ENCODE results near the gene ETV5.

Gene ETV5

DNA sequence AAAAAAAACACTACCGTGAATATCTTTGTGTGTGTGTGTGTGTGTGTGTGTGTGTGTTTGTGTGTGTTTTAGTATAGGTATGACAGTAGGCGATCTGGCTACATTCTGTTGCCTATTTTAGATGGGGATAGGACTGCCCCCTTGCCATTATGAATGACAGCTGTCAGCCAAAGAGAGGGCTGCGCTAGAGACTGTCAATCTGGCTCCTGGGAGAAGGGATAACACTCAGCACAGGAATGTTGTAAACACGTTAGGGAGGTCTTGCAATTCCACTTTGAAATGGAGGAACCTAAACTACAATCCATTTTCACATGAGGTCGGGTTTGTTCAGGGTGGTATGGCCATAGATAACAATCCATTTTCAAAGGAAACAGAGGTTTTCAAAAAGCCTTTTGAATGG, 14.1 kb upstream of the ETV5 start:
- no peaks in the 10 kb centered on the region for H3K9me3 ChIP-seq (ENCODE audit: control insufficient read depth, insufficient read depth, low read length)
- H3K4me3 ChIP-seq (ENCODE audit: low read depth, low read length): no peak overlapping the region
- H3K4me1 ChIP-seq (ENCODE audit: control insufficient read depth, insufficient read depth, low read length): peaks cover 30% of the 10 kb centered on the region
- no peak overlapping the region for H3K9ac ChIP-seq (ENCODE audit: low read depth, low read length)
- peaks cover 39% of the 10 kb centered on the region for H3K27me3 ChIP-seq (ENCODE audit: control insufficient read depth, insufficient read depth, low read length)
- H3K27ac ChIP-seq (ENCODE audit: low read depth, low read length): peak overlapping the region; percentile 7
- H3K36me3 ChIP-seq (ENCODE audit: control insufficient read depth, insufficient read depth, low read length): no peaks in the 10 kb centered on the region

- Histone ChIP-seq H3K4me3 (ENCODE audit: low read depth, low read length) (no peak overlapping the region), H3K36me3 (ENCODE audit: control insufficient read depth, insufficient read depth, low read length) (no peaks in the 10 kb centered on the region), H3K9me3 (ENCODE audit: control insufficient read depth, insufficient read depth, low read length) (no peaks in the 10 kb centered on the region), H3K27ac (ENCODE audit: low read depth, low read length) (peak overlapping the region; percentile 37), H3K27me3 (ENCODE audit: control insufficient read depth, insufficient read depth, low read length) (peaks cover 44% of the 10 kb centered on the region), H3K9ac (ENCODE audit: low read depth, low read length) (no peak overlapping the region), H3K4me1 (ENCODE audit: control insufficient read depth, insufficient read depth, low read length) (peaks cover 25% of the 10 kb centered on the region)
These were observed 13.1 kb upstream of the ETV5 start for GRCh38 chr3:186121968-186122367.

DNA sequence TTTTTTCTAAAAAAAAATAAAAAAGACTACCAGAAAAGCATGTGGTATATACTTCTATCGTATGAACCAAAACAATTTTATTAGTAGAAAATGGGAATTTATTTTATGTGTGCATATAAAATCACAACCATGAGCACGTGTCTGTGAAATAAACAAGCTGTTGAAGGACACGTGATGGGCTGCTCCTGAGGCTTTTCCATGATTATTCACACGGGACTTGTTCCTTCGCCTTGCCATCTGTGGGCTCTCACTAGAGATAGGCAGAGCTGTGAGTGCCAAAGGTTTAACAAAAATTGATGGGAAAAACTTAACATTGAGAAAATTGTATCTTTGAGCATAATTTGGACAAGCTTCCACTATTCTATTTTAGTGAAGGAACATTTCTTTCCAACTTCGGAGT, 12.4 kb upstream of the ETV5 start:
- no peak overlapping the region for H3K27ac ChIP-seq (ENCODE audit: low read depth, low read length)
- H3K9ac ChIP-seq (ENCODE audit: low read depth, low read length): no peak overlapping the region
- no peaks in the 10 kb centered on the region for H3K36me3 ChIP-seq (ENCODE audit: control insufficient read depth, insufficient read depth, low read length)
- H3K27me3 ChIP-seq (ENCODE audit: control insufficient read depth, insufficient read depth, low read length): peaks cover 51% of the 10 kb centered on the region
- H3K4me1 ChIP-seq (ENCODE audit: control insufficient read depth, insufficient read depth, low read length): peaks cover 25% of the 10 kb centered on the region
- no peaks in the 10 kb centered on the region for H3K9me3 ChIP-seq (ENCODE audit: control insufficient read depth, insufficient read depth, low read length)
- no peak overlapping the region for H3K4me3 ChIP-seq (ENCODE audit: low read depth, low read length)

- no peak overlapping the region for H3K4me3 ChIP-seq (ENCODE audit: low read depth, low read length)
These were observed 10.6 kb upstream of the ETV5 start for GRCh38 chr3:186119499-186119898.

GRCh38 chr3:186118692-186119091, 9.8 kb upstream of the ETV5 start:
- H3K36me3 ChIP-seq (ENCODE audit: control insufficient read depth, insufficient read depth, low read length): no peaks in the 10 kb centered on the region
- H3K4me3 ChIP-seq (ENCODE audit: low read depth, low read length): no peak overlapping the region
- no peaks in the 10 kb centered on the region for H3K9me3 ChIP-seq (ENCODE audit: control insufficient read depth, insufficient read depth, low read length)
- H3K9ac ChIP-seq (ENCODE audit: low read depth, low read length): no peak overlapping the region
- peaks cover 76% of the 10 kb centered on the region for H3K27me3 ChIP-seq (ENCODE audit: control insufficient read depth, insufficient read depth, low read length)
- peaks cover 25% of the 10 kb centered on the region for H3K4me1 ChIP-seq (ENCODE audit: control insufficient read depth, insufficient read depth, low read length)
- H3K27ac ChIP-seq (ENCODE audit: low read depth, low read length): no peak overlapping the region

More at GRCh38 chr3:186119499-186119898, 10.6 kb upstream of the ETV5 start:
- no peaks in the 10 kb centered on the region for H3K36me3 ChIP-seq (ENCODE audit: control insufficient read depth, insufficient read depth, low read length)
- H3K4me1 ChIP-seq (ENCODE audit: control insufficient read depth, insufficient read depth, low read length): peaks cover 25% of the 10 kb centered on the region
- no peaks in the 10 kb centered on the region for H3K9me3 ChIP-seq (ENCODE audit: control insufficient read depth, insufficient read depth, low read length)
- no peak overlapping the region for H3K9ac ChIP-seq (ENCODE audit: low read depth, low read length)
- H3K27me3 ChIP-seq (ENCODE audit: control insufficient read depth, insufficient read depth, low read length): peaks cover 69% of the 10 kb centered on the region
- H3K27ac ChIP-seq (ENCODE audit: low read depth, low read length): no peak overlapping the region

DNA sequence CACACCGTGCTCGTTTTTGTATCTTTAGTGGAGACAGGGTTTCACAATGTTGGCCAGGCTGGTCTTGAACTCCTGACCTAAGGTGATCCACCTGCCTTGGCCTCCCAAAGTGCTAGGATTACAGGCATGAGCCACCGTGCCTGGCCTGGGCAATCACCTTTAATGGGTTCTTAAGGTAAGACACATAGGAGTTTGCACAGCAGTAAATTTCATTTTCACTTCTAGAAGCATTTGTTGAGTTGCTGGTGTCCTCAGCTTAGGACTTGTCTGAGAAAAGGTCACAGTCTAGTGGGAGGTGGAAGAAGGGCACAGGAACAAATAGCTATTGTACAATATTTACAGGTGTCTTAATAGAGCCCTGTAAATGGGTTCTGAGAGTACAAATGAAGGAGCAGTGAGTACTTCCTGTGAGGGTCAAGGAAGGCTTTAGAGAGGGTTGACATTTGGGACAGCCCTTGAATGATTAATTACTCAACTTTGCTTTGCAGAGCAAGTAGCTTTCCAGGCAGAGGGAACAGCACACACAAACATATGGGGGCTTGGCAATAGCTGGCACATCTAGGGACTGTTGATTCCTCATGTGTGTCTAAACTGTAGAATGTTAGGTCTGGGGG, 8.7 kb upstream of the ETV5 start:
- no peak overlapping the region for H3K9ac ChIP-seq (ENCODE audit: low read depth, low read length)
- peaks cover 17% of the 10 kb centered on the region for H3K4me1 ChIP-seq (ENCODE audit: control insufficient read depth, insufficient read depth, low read length)
- H3K9me3 ChIP-seq (ENCODE audit: control insufficient read depth, insufficient read depth, low read length): no peaks in the 10 kb centered on the region
- no peak overlapping the region for H3K4me3 ChIP-seq (ENCODE audit: low read depth, low read length)
- H3K27ac ChIP-seq (ENCODE audit: low read depth, low read length): no peak overlapping the region
- H3K27me3 ChIP-seq (ENCODE audit: control insufficient read depth, insufficient read depth, low read length): peaks cover 82% of the 10 kb centered on the region
- no peaks in the 10 kb centered on the region for H3K36me3 ChIP-seq (ENCODE audit: control insufficient read depth, insufficient read depth, low read length)

DNA sequence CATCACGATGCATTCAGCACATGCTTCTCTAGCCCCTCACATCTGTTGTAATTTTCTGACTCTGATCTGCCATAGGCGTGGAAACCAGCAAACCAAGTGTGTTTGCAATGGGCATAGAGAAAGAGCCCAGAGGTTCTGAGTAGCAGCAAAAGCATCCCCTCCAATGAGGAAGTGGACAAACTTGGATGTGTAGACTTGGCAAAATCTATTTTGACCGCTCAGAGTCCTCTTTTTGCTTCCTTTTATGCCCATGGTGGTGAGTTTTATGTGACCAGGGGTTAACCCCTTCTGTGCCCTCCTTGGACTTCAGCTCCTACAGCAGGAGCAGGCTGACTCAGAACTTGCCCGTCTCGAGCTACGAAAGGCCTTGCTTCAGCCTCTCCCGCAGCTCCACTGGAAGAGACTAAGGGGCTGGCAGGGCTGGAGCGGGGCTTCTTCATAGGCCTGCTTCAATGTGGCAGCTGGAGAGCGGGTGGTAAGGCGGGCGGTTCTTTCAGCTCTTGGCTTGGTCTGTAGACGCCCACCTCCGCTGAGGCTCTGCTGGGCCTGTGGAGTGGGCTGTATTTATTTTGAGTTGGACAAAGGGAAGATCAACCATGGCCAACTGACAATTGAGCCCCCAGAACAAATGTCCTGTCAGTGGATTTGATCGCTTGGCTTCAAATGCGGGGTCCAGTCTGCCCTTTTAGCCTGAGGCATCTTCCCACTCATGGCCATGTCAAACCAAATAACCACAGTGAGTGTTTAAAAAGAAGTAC, 6.5 kb upstream of the ETV5 start:
- H3K4me3 ChIP-seq (ENCODE audit: low read depth, low read length): no peak overlapping the region
- H3K9ac ChIP-seq (ENCODE audit: low read depth, low read length): no peak overlapping the region
- H3K36me3 ChIP-seq (ENCODE audit: control insufficient read depth, insufficient read depth, low read length): no peaks in the 10 kb centered on the region
- peaks cover 14% of the 10 kb centered on the region for H3K4me1 ChIP-seq (ENCODE audit: control insufficient read depth, insufficient read depth, low read length)
- H3K27me3 ChIP-seq (ENCODE audit: control insufficient read depth, insufficient read depth, low read length): peaks cover 100% of the 10 kb centered on the region
- H3K9me3 ChIP-seq (ENCODE audit: control insufficient read depth, insufficient read depth, low read length): no peaks in the 10 kb centered on the region
- no peak overlapping the region for H3K27ac ChIP-seq (ENCODE audit: low read depth, low read length)

- no peak overlapping the region for H3K4me3 ChIP-seq (ENCODE audit: low read depth, low read length)
- peaks cover 19% of the 10 kb centered on the region; the same call in 1 of the 2 replicates for H3K4me1 ChIP-seq (ENCODE audit: control insufficient read depth, insufficient read depth, low read length)
- no peak overlapping the region for H3K27ac ChIP-seq (ENCODE audit: low read depth, low read length)
- H3K36me3 ChIP-seq (ENCODE audit: control insufficient read depth, insufficient read depth, low read length): no peaks in the 10 kb centered on the region
- no peak overlapping the region for H3K9ac ChIP-seq (ENCODE audit: low read depth, low read length)
- peaks cover 89% of the 10 kb centered on the region for H3K27me3 ChIP-seq (ENCODE audit: control insufficient read depth, insufficient read depth, low read length)
- H3K9me3 ChIP-seq (ENCODE audit: control insufficient read depth, insufficient read depth, low read length): no peaks in the 10 kb centered on the region
These were observed 2.4 kb upstream of the ETV5 start for GRCh38 chr3:186110975-186111974.

GRCh38 chr3:186109897-186110803, 1.3 kb upstream of the ETV5 start:
- Histone ChIP-seq H3K36me3 (ENCODE audit: control insufficient read depth, insufficient read depth, low read length) (no peaks in the 10 kb centered on the region), H3K4me1 (ENCODE audit: control insufficient read depth, insufficient read depth, low read length) (peaks cover 19% of the 10 kb centered on the region; the same call in 1 of the 2 replicates), H3K27ac (ENCODE audit: low read depth, low read length) (peak overlapping the region; percentile 43), H3K9me3 (ENCODE audit: control insufficient read depth, insufficient read depth, low read length) (no peaks in the 10 kb centered on the region), H3K9ac (ENCODE audit: low read depth, low read length) (no peak overlapping the region), H3K27me3 (ENCODE audit: control insufficient read depth, insufficient read depth, low read length) (peaks cover 89% of the 10 kb centered on the region), H3K4me3 (ENCODE audit: low read depth, low read length) (peak overlapping the region; percentile 68)

All from HUES48 (cell line).